Sigmoid colon (tissue), 4 donors: ENCODE data around the gene DUOXA1.

ENCODE experiments used
- CTCF ChIP-seq, 4 experiments: fragments of 450-650 bp in 3 of 4; fragments of 200-600 bp in 1 of 4; IDR thresholded peaks; one replicate each; pipeline ENCODE4 v1.5.1; 2016 to 2019; ENCODE audit warnings: antibody characterized with exemption in 4 of 4, mild to moderate bottlenecking in 3 of 4, moderate library complexity in 2 of 4
- POLR2A ChIP-seq, 2 donors: fragments of 450-650 bp; IDR thresholded peaks; one replicate each; pipeline ENCODE4 v1.6.1; 2016; ENCODE audit warnings: antibody characterized with exemption in 2 of 2, mild to moderate bottlenecking in 2 of 2, moderate library complexity in 2 of 2
- POLR2AphosphoS5 ChIP-seq, 4 donors: sonication (generic); formaldehyde crosslinking; IDR thresholded peaks; one replicate each; pipeline ENCODE4 v1.6.1; 2017; ENCODE audit warnings: antibody characterized with exemption in 4 of 4

- TF ChIP-seq POLR2A (IDR thresholded peaks at IDR 0.05): no peak
- TF ChIP-seq CTCF (IDR thresholded peaks at IDR 0.05): no peak
- no peak for TF ChIP-seq POLR2AphosphoS5 (IDR thresholded peaks at IDR 0.05)
Measured at GRCh38 chr15:45134682-45135604, 5.3 kb upstream of the DUOXA1 start.
